K562 (cell line): ENCODE results near the gene SLC41A3. TPM values are rescaled to one million over a fixed set of nuclear protein-coding genes. Genes with fewer than 3 reads are reported as not detected.

ENCODE experiments used
- ATAC-seq: fragments of 200-7000 bp; cut with Tn5 transposase; 3 replicates; pipeline ENCODE4 v1.9.1; 2020; ENCODE audit warnings: moderate library complexity
- BruUV-seq: library from RNA; stranded (reverse); fragments of 400-500 nt; replicated peaks from 2 replicates; lab custom pipeline; 2021; lab: Mats Ljungman, UMichigan
- CTCF ChIA-PET: fragments of 300-600 bp; formaldehyde crosslinking; extraction: SDS; loops from one replicate; lab custom pipeline; 2021; ENCODE audit warnings: low intra/inter-chr PET ratio; lab: Yijun Ruan, JAX
- POLR2A ChIA-PET: fragments of 300-600, 350-650 bp; sonication (Branson Sonifier 250); formaldehyde crosslinking; extraction: SDS; loops from one replicate; lab custom pipeline; 2021; ENCODE audit warnings: antibody characterized with exemption, inconsistent platforms; lab: Yijun Ruan, JAX
- DNase-seq, 4 experiments: peaks; one replicate each; pipeline versions ENCODE4 v3.0.0 to v3.0.0-alpha.2; 2011 to 2018; ENCODE audit warnings: low spot score in 3 of 4, mixed read lengths in 3 of 4; ENCODE audit errors: extremely low read depth in 1 of 4
- FAIRE-seq: peaks from 2 replicates; lab custom pipeline; 2011; peaks lifted over from hg19 to GRCh38; lab: Jason Lieb, UNC
- H2AFZ ChIP-seq: 2 replicates; pipeline ENCODE4 v1.6.0; 2011; ENCODE audit warnings: low read depth, low read length, control low read depth, inconsistent platforms
- H3K27ac ChIP-seq: fragments of 200-600 bp; 3 replicates; pipeline ENCODE4 v1.8.0; 2011; ENCODE audit warnings: low read depth, mild to moderate bottlenecking, control low read depth, inconsistent platforms, low read length, moderate library complexity, mixed read lengths; ENCODE audit errors: extremely low read depth
- H3K27me3 ChIP-seq, 2 experiments: fragments of 300-600 bp in 1 of 2; 2 replicates in 1 of 2; 3 replicates in 1 of 2; pipeline versions ENCODE4 v1.6.0 to v1.8.0; 2011; ENCODE audit warnings: inconsistent platforms in 2 of 2, low read length in 2 of 2, mild to moderate bottlenecking in 1 of 2, mixed read lengths in 1 of 2, moderate library complexity in 1 of 2; ENCODE audit not compliant: control insufficient read depth in 2 of 2, insufficient read depth in 2 of 2
- H3K36me3 ChIP-seq: fragments of 300-600 bp; 3 replicates; pipeline ENCODE4 v1.8.0; 2011; ENCODE audit warnings: mild to moderate bottlenecking, low read length, inconsistent platforms; ENCODE audit not compliant: control insufficient read depth, insufficient read depth
- H3K4me1 ChIP-seq, 2 experiments: fragments of 200-600 bp in 1 of 2; replicated peaks in 1 of 2; 2 replicates in 1 of 2; 3 replicates in 1 of 2; pipeline versions ENCODE4 v1.5.1 to v1.8.0; 2011; ENCODE audit warnings: inconsistent platforms in 2 of 2, low read length in 2 of 2, mild to moderate bottlenecking in 1 of 2, mixed read lengths in 1 of 2, moderate library complexity in 1 of 2; ENCODE audit not compliant: control insufficient read depth in 2 of 2, insufficient read depth in 2 of 2
- H3K4me2 ChIP-seq: 2 replicates; pipeline ENCODE4 v1.6.1; 2011; ENCODE audit warnings: low read length, control low read depth, inconsistent platforms, mixed read lengths; ENCODE audit not compliant: insufficient read depth
- H3K4me3 ChIP-seq: fragments of 200-600 bp; sonication (generic), shearing (Covaris generic); 2 replicates; pipeline ENCODE4 v1.5.1; 2016; ENCODE audit warnings: control low read depth, inconsistent platforms
- H3K79me2 ChIP-seq: fragments of 200-600 bp; 3 replicates; pipeline ENCODE4 v1.8.0; 2011; ENCODE audit warnings: low read length, inconsistent platforms; ENCODE audit not compliant: control insufficient read depth, insufficient read depth
- H3K9ac ChIP-seq, 2 experiments: 2 replicates each; pipeline versions ENCODE4 v1.6.0 to v1.6.1; 2011; ENCODE audit warnings: low read depth in 2 of 2, low read length in 2 of 2, control low read depth in 1 of 2, inconsistent platforms in 1 of 2, mild to moderate bottlenecking in 1 of 2, mixed read lengths in 1 of 2; ENCODE audit not compliant: insufficient read depth in 1 of 2
- H3K9me1 ChIP-seq: one replicate; pipeline ENCODE4 v1.6.0; 2011; ENCODE audit warnings: inconsistent platforms, mild to moderate bottlenecking, low read length, moderate library complexity; ENCODE audit not compliant: control insufficient read depth, insufficient read depth
- H3K9me3 ChIP-seq: replicated peaks from 2 replicates; pipeline ENCODE4 v1.5.1; 2011; ENCODE audit warnings: low read depth, low read length, inconsistent platforms; ENCODE audit not compliant: control insufficient read depth, insufficient read depth
- H4K20me1 ChIP-seq: replicated peaks from 2 replicates; pipeline ENCODE4 v1.6.1; 2011; ENCODE audit warnings: low read length, inconsistent platforms, mixed read lengths; ENCODE audit not compliant: control insufficient read depth, insufficient read depth
- CEBPB ChIP-seq: fragments of 450-650 bp; IDR thresholded peaks from 2 replicates; pipeline ENCODE4 v1.6.1; 2016; ENCODE audit warnings: missing genetic modification characterization, missing compliant biosample characterization
- CEBPG ChIP-seq, 3 experiments: fragments of 200-800 bp in 1 of 3; sonication (Bioruptor generic) in 1 of 3; sonication (generic) in 1 of 3; formaldehyde crosslinking in 1 of 3; IDR thresholded peaks in 2 of 3; conservative IDR thresholded peaks in 1 of 3; 2 replicates each; pipeline versions ENCODE4 v1.6.1 to v1.8.0; 2016 to 2022; ENCODE audit warnings: missing compliant biosample characterization in 2 of 3, missing genetic modification characterization in 2 of 3, mild to moderate bottlenecking in 1 of 3, missing genetic modification reagents in 1 of 3
- CTCF ChIP-seq, 3 experiments: IDR thresholded peaks in 2 of 3; conservative IDR thresholded peaks in 1 of 3; 2 replicates each; pipeline ENCODE4 v1.5.1; 2011 to 2012; ENCODE audit warnings: low read length in 3 of 3, mild to moderate bottlenecking in 3 of 3, control low read depth in 2 of 3, improper control_type of control experiment in 1 of 3, inconsistent platforms in 1 of 3, low read depth in 1 of 3, mixed read lengths in 1 of 3, moderate library complexity in 1 of 3; ENCODE audit not compliant: insufficient read depth in 2 of 3
- IRF9 ChIP-seq: fragments of 450-650 bp; IDR thresholded peaks from 2 replicates; pipeline ENCODE4 v1.6.1; 2016; ENCODE audit warnings: missing biosample characterization, missing genetic modification characterization
- RAD21 ChIP-seq, 2 experiments: fragments of 250-450 bp in 1 of 2; fragments of 450-650 bp in 1 of 2; sonication (Bioruptor Pico) in 1 of 2; formaldehyde crosslinking in 1 of 2; IDR thresholded peaks in 1 of 2; conservative IDR thresholded peaks in 1 of 2; 2 replicates each; pipeline versions ENCODE4 v1.4.0 to v1.8.0; 2020 to 2022; ENCODE audit warnings: mild to moderate bottlenecking in 2 of 2, moderate library complexity in 1 of 2
- STAG1 ChIP-seq: sonication (generic); formaldehyde crosslinking; IDR thresholded peaks from 2 replicates; pipeline ENCODE4 v1.5.0; 2020; ENCODE audit warnings: missing genetic modification reagents, borderline replicate concordance
- WGBS: fragments of 100-300 bp; shearing (Covaris generic); methylation state at CpG from one replicate; pipeline ENCODE4 v1.1.6; 2016; ENCODE audit warnings: low coverage, mixed read lengths; ENCODE audit not compliant: insufficient coverage; ENCODE audit errors: missing lambda C conversion rate; 5-methylcytosine and 5-hydroxymethylcytosine counted together
- in situ Hi-C: fragments of 300-500 bp; cut with MboI; formaldehyde crosslinking; loops from 4 replicates; pipeline ENCODE4 v1.15.0; 2018; ENCODE audit warnings: inconsistent platforms, mixed read lengths
- intact Hi-C: fragments of 100-400 bp; cut with micrococcal nuclease; formaldehyde crosslinking; loops from 2 replicates; pipeline ENCODE4 v1.14.2; 2022
- polyA plus RNA-seq, 8 experiments: library from polyadenylated mRNA; depleted of rRNA in 4 of 8; stranded (reverse) in 5 of 8; unstranded in 3 of 8; fragments of >200 nt; fragmentation: Nextera tagmentation in 2 of 8; fragmentation: Illumina TruSeq in 1 of 8; extraction: Ambion mirVana in 2 of 8; extraction: Trizol in 1 of 8; gene quantifications; 2 replicates each; pipeline versions ENCODE4 v1.2.1 to v1.2.3, GENCODE V29; 2011 to 2014; ENCODE audit warnings: inconsistent platforms in 1 of 8, missing spikeins in 1 of 8
- total RNA-seq, 7 experiments: library from RNA; depleted of rRNA in 6 of 7; stranded (reverse); fragments of >200 nt in 6 of 7; fragmentation: Illumina TruSeq in 2 of 7; extraction: Trizol in 2 of 7; gene quantifications; 2 replicates each; pipeline versions ENCODE4 v1.2.1 to v1.2.3, GENCODE V29; 2011 to 2021; ENCODE audit warnings: low replicate concordance in 1 of 7

Gene SLC41A3
- total and polyA plus RNA-seq, 9 of the 15 experiments (the other 6 are each of a cell fraction or from before 2014, with no cell fraction given) = 4.1 to 20.7 (median 11.2) TPM

- in situ Hi-C loops (no loop called here), intact Hi-C loops (no loop called here)
- no peaks in the 10 kb centered on the region for H3K9me3 ChIP-seq
- peaks cover 0 to 3% of the 10 kb centered on the region in 2 experiments; a peak in 2 of 5 replicates for H3K4me1 ChIP-seq
- peaks cover 2 to 54% of the 10 kb centered on the region in 2 experiments; a peak in 4 of 5 replicates for H3K27me3 ChIP-seq
- H3K27ac ChIP-seq = no peak overlapping the region
- no peak overlapping the region for H3K9ac ChIP-seq
- no peaks in the 10 kb centered on the region for H3K36me3 ChIP-seq
- WGBS = 7% methylated on average over 10 of the region's 22 CpGs
- TF ChIP-seq CEBPG (CRISPR knock-in tag; IDR thresholded peaks at IDR 0.05) (peak; percentile 64), CEBPG (tag; conservative IDR thresholded peaks at IDR 0.05 in 1 of 2, IDR thresholded peaks at IDR 0.05 in 1 of 2) (peak; percentile 52 to 94; a peak in 3 of 4 replicates), STAG1 (no peak), CEBPB (tag) (peak; percentile 94), IRF9 (tag) (0 out of 2 replicates have a peak, but pooled peaks have one; percentile 42), RAD21 (CRISPR knock-in tag; conservative IDR thresholded peaks at IDR 0.05 in 1 of 2, IDR thresholded peaks at IDR 0.05 in 1 of 2) (peak in 1 of 2 experiments; percentile 31; a peak in 1 of 4 replicates), CTCF (IDR thresholded peaks at IDR 0.05 in 2 of 3, conservative IDR thresholded peaks at IDR 0.05 in 1 of 3; ENCODE audit: insufficient read depth in 2 of 3, low read depth in 1 of 3, low read length in 3 of 3) (peak; percentile 31 to 52 (median 39); a peak in 4 of 6 replicates)
- H2AFZ ChIP-seq = no peak overlapping the region
- ATAC-seq (peak; percentile 80), DNase-seq (peak in 3 of 4 experiments; percentile 8 to 23 (median 22)), FAIRE-seq (no peak)
- no TSS peak for BruUV-seq
- no peak overlapping the region for H3K4me3 ChIP-seq
- H4K20me1 ChIP-seq = no peaks in the 10 kb centered on the region
- H3K79me2 ChIP-seq = no peaks in the 10 kb centered on the region
- H3K4me2 ChIP-seq = no peak overlapping the region
- ChIA-PET CTCF (interaction anchor here (0.7 kb wide), 1 partner anchor 23 kb away, joined by 3 read pairs; no protein-coding TSS in a partner anchor), POLR2A (no interaction called here)
- no peaks in the 10 kb centered on the region for H3K9me1 ChIP-seq
Observed at GRCh38 chr3:126103121-126104027, 19.4 kb upstream of the SLC41A3 start.
